Measurements from ENCODE around the gene FAM111B.
"Not testable (repeated sequence)": the region's sequence is repeated elsewhere in the genome, so short reads cannot be mapped to it uniquely, and the experiment has no call there.

Gene FAM111B

DNA sequence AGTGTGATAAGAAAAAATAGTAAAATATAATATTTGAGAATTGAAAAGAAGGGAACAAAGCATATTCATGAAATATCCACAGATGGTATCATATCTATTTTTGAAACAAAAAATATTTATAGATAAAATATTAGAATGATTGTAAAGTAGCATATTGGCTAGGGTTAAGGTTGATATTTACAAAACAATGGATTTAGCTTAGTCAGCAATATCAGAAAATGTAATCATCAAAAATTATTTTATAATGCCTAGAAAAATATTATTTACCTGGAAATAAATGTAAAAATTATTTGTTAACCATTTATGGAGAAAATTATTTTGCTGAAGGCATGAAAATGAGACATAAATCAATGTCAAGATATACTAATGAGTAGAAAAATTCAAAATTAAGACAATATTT lies 12.8 kb downstream of the FAM111B start:
- Histone ChIP-seq H3K27me3 (ENCODE audit: insufficient read depth, insufficient read length) (no peaks in the 10 kb centered on the region), H3K9me3 (ENCODE audit: insufficient read depth, low read length) (peaks cover 33% of the 10 kb centered on the region), H3K4me3 (ENCODE audit: insufficient read length, low read depth) (no peak overlapping the region), H3K4me1 (ENCODE audit: insufficient read depth, insufficient read length) (no peaks in the 10 kb centered on the region), H3K36me3 (ENCODE audit: insufficient read depth, insufficient read length, low read length) (no peaks in the 10 kb centered on the region), H3K9ac (ENCODE audit: insufficient read length, low read depth) (no peak overlapping the region)
- no peak for DNase-seq (ENCODE audit: low read depth, low spot score)
- no peak for TF ChIP-seq YY1 (IDR thresholded peaks at IDR 0.05; ENCODE audit: insufficient read depth, insufficient read length)

DNA sequence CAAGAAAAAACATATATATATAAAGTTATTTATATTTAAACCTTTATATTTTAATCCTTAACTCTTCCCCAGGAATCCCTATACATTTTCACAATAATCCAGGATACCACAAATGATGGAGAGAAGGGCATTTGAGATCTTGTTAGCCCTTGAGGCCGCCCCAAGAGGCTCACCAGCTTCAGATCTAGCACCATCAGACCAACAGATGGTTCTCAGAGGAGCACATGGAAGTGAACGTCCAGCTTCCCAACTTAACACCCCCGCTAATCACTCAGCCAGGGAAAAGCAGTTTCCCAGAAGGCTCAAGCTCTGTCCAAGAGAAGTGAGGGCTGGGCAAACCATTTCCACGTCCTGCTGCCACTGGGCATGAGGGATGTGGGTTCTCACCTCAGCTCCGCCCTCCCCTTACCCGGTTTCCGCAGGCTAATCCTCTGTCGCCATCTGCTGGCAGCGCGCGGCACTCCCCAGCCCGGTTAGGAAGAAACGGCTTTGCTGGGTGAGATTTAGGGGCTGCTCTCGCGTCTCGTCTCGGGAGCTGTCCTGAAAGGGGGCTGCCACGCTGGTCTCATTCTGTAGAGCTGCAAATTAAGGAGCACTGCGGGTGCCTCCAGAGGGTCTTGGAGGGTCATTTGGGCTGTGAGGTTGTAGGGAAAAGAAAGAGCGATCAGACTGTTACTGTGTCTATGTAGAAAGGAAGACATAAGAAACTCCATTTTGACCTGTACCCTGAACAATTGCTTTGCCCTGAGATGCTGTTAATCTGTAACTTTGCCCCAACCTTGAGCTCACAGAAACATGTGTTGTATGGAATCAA lies 28.8 kb downstream of the FAM111B start:
- Histone ChIP-seq H3K4me1 (ENCODE audit: insufficient read depth, insufficient read length) (no peaks in the 10 kb centered on the region), H3K27me3 (ENCODE audit: insufficient read depth, insufficient read length) (peaks cover 13% of the 10 kb centered on the region), H3K4me3 (ENCODE audit: insufficient read length, low read depth) (no peak overlapping the region), H3K9me3 (ENCODE audit: insufficient read depth, low read length) (peaks cover 28% of the 10 kb centered on the region; the same call in 1 of the 2 replicates), H3K9ac (ENCODE audit: insufficient read length, low read depth) (peak overlapping the region; percentile 65), H3K36me3 (ENCODE audit: insufficient read depth, insufficient read length, low read length) (no peaks in the 10 kb centered on the region)
- peak; percentile 69 for DNase-seq (ENCODE audit: low read depth, low spot score)
- no peak for TF ChIP-seq SUZ12 (IDR thresholded peaks at IDR 0.05; ENCODE audit: extremely low read depth, insufficient read depth, insufficient read length)
- TF ChIP-seq ZNF274 (IDR thresholded peaks at IDR 0.05; ENCODE audit: low read depth, low read length): no peak
- TF ChIP-seq YY1 (IDR thresholded peaks at IDR 0.05; ENCODE audit: insufficient read depth, insufficient read length): no peak

DNA sequence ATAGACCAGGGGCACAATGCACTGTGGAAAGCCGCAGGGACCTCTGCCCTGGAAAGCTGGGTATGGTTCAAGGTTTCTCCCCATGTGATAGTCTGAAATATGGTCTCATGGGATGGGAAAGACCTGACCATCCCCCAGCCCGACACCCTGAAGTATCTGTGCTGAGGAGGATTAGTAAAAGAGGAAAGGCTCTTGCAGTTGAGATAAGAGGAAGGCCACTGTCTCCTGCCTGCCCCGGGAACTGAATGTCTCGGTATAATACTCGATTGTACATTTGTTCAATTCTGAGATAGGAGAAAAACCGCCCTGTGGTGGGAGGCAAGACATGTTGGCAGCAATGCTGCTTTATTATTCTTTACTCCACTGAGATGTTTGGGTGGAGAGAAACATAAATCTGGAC lies 29.5 kb downstream of the FAM111B start:
- peaks cover 21% of the 10 kb centered on the region; the same call in 1 of the 2 replicates for H3K9me3 ChIP-seq (ENCODE audit: insufficient read depth, low read length)
- not testable (repeated sequence) for DNase-seq (ENCODE audit: low read depth, low spot score); H3K4me3 ChIP-seq (ENCODE audit: insufficient read length, low read depth); H3K4me1 ChIP-seq (ENCODE audit: insufficient read depth, insufficient read length); H3K36me3 ChIP-seq (ENCODE audit: insufficient read depth, insufficient read length, low read length); H3K9ac ChIP-seq (ENCODE audit: insufficient read length, low read depth)
- H3K27me3 ChIP-seq (ENCODE audit: insufficient read depth, insufficient read length): peaks cover 18% of the 10 kb centered on the region

DNA sequence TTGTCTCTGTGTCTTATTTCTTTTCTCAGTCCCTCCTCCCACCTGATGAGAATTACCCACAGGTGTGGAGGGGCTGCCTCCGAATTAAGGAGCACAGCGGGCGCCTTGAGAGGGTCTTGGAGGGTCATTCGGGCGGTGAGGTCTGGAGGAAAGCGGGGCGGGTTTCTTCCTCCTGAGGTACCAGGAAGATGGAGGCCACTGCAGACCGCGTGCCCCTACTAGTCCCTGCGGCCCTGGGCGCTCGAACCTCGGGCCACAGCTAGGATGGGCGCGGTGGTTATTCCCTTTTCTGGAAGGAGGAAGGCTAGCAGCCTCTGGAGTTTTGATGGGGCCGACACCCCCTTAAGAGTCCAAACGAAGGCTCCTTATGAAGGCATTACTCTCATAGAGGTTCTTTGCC lies 30.2 kb downstream of the FAM111B start:
- Histone ChIP-seq H3K4me3 (ENCODE audit: insufficient read length, low read depth) (no peak overlapping the region), H3K36me3 (ENCODE audit: insufficient read depth, insufficient read length, low read length) (no peaks in the 10 kb centered on the region), H3K4me1 (ENCODE audit: insufficient read depth, insufficient read length) (no peaks in the 10 kb centered on the region), H3K27me3 (ENCODE audit: insufficient read depth, insufficient read length) (peaks cover 22% of the 10 kb centered on the region), H3K9ac (ENCODE audit: insufficient read length, low read depth) (no peak overlapping the region), H3K9me3 (ENCODE audit: insufficient read depth, low read length) (peaks cover 15% of the 10 kb centered on the region; the same call in 1 of the 2 replicates)
- DNase-seq (ENCODE audit: low read depth, low spot score): no peak
- TF ChIP-seq ZNF274 (IDR thresholded peaks at IDR 0.05; ENCODE audit: low read depth, low read length) (no peak), SUZ12 (IDR thresholded peaks at IDR 0.05; ENCODE audit: extremely low read depth, insufficient read depth, insufficient read length) (no peak), YY1 (IDR thresholded peaks at IDR 0.05; ENCODE audit: insufficient read depth, insufficient read length) (no peak)

DNA sequence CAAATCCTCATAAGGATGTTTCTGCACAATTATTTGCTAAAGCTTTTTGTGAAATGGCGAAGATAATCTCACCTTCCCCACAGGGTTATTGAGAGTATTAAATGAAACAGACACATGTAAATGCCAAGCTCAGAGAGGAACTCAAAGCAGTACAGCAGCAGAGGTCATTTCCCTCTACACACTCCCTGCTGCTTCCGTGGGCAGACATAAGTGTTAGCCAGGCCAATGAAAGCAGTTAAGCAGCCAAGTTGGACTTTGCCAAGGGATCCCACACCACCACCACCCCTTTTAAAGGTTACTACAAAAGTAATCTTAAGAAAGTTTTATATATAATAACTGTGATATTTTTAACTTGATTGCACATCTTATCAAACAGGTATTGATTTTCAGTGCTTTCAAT lies 31.6 kb downstream of the FAM111B start:
- H3K27me3 ChIP-seq (ENCODE audit: insufficient read depth, insufficient read length): peaks cover 35% of the 10 kb centered on the region
- H3K9ac ChIP-seq (ENCODE audit: insufficient read length, low read depth): no peak overlapping the region
- DNase-seq (ENCODE audit: low read depth, low spot score): no peak
- no peaks in the 10 kb centered on the region for H3K4me1 ChIP-seq (ENCODE audit: insufficient read depth, insufficient read length)
- TF ChIP-seq SUZ12 (IDR thresholded peaks at IDR 0.05; ENCODE audit: extremely low read depth, insufficient read depth, insufficient read length) (no peak), YY1 (IDR thresholded peaks at IDR 0.05; ENCODE audit: insufficient read depth, insufficient read length) (no peak), ZNF274 (IDR thresholded peaks at IDR 0.05; ENCODE audit: low read depth, low read length) (no peak)
- no peak overlapping the region for H3K4me3 ChIP-seq (ENCODE audit: insufficient read length, low read depth)
- 0 out of 2 replicates have a peak, but pooled peaks cover under 1% of the 10 kb centered on the region for H3K9me3 ChIP-seq (ENCODE audit: insufficient read depth, low read length)
- no peaks in the 10 kb centered on the region for H3K36me3 ChIP-seq (ENCODE audit: insufficient read depth, insufficient read length, low read length)

DNA sequence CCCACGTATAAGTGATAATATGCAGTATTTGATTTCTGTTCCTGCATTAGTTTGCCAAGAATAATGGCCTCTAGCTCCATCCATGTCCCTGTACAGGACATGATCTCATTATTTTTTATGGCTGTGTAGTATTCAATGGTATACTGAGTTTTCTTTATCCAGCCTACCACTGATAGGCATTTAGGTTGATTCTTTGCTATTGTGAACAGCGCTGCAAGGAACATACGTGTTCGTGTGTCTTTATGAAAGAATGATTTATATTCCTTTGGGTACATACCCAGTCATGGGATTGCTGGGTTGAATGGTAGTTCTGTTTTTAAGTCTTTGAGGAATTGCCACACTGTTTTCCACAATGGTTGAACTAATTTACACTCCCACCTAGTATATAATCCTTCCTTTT lies 34.2 kb downstream of the FAM111B start:
- Histone ChIP-seq H3K9me3 (ENCODE audit: insufficient read depth, low read length) (peaks cover 9% of the 10 kb centered on the region; the same call in 1 of the 2 replicates), H3K9ac (ENCODE audit: insufficient read length, low read depth) (no peak overlapping the region), H3K4me1 (ENCODE audit: insufficient read depth, insufficient read length) (no peaks in the 10 kb centered on the region), H3K4me3 (ENCODE audit: insufficient read length, low read depth) (no peak overlapping the region), H3K27me3 (ENCODE audit: insufficient read depth, insufficient read length) (peaks cover 56% of the 10 kb centered on the region), H3K36me3 (ENCODE audit: insufficient read depth, insufficient read length, low read length) (no peaks in the 10 kb centered on the region)
- TF ChIP-seq SUZ12 (IDR thresholded peaks at IDR 0.05; ENCODE audit: extremely low read depth, insufficient read depth, insufficient read length) (no peak), ZNF274 (IDR thresholded peaks at IDR 0.05; ENCODE audit: low read depth, low read length) (no peak), YY1 (IDR thresholded peaks at IDR 0.05; ENCODE audit: insufficient read depth, insufficient read length) (no peak)
- no peak for DNase-seq (ENCODE audit: low read depth, low spot score)

DNA sequence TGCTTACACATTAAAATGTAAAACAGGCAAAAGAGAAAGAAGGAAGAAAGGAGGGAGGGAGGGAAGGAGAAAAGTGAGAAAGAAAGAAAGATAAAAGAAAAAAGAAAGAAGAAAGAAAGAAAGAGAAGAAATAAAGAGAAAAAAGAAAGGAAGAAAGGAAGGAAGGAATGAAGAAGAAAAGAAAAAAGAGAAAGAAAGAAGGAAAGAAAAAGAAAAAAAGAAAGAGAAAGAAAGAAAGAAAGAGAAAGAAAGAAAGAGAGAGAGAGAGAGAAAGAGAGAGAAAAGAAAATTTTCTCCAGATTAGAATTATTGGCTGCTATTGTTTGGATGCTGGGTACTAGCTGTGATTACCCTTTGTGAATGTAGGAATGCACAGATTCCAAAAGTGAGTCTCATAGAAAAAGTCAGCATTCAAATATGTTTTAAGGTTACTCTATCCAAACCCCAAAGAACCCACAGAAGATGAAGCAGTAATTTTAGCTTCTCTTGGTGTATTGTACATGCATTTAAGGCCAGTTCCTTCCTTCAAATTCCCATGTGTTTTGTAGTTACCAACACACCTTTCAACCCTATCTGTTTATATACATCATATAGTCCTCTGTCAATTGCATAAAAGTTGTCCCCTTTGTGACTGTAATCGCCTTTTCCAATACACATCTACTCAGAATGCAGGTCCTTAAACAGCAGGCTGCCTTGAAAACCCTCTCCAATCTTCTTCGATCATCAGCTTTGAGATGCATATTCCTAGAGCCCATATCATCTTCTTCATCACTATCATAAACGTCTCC lies 34.8 kb downstream of the FAM111B start:
- DNase-seq (ENCODE audit: low read depth, low spot score): no peak
- H3K4me1 ChIP-seq (ENCODE audit: insufficient read depth, insufficient read length): no peaks in the 10 kb centered on the region
- H3K9ac ChIP-seq (ENCODE audit: insufficient read length, low read depth): peak overlapping the region; percentile 67
- peaks cover 49% of the 10 kb centered on the region for H3K27me3 ChIP-seq (ENCODE audit: insufficient read depth, insufficient read length)
- TF ChIP-seq SUZ12 (IDR thresholded peaks at IDR 0.05; ENCODE audit: extremely low read depth, insufficient read depth, insufficient read length): no peak
- TF ChIP-seq ZNF274 (IDR thresholded peaks at IDR 0.05; ENCODE audit: low read depth, low read length): no peak
- TF ChIP-seq YY1 (IDR thresholded peaks at IDR 0.05; ENCODE audit: insufficient read depth, insufficient read length): no peak
- H3K36me3 ChIP-seq (ENCODE audit: insufficient read depth, insufficient read length, low read length): no peaks in the 10 kb centered on the region
- peaks cover 9% of the 10 kb centered on the region; the same call in 1 of the 2 replicates for H3K9me3 ChIP-seq (ENCODE audit: insufficient read depth, low read length)
- H3K4me3 ChIP-seq (ENCODE audit: insufficient read length, low read depth): peak overlapping the region; percentile 66
